GM19324 (cell line): ENCODE data around the gene RALA.
"Not testable (repeated sequence)": the region's sequence is repeated elsewhere in the genome, so short reads cannot be mapped to it uniquely, and the experiment has no call there.

Experiments
- ATAC-seq: cut with Tn5 transposase; IDR thresholded peaks from one replicate; pipeline ENCODE4 v1.9.1; 2021; ENCODE audit warnings: mild to moderate bottlenecking, moderate library complexity; ENCODE audit not compliant: unreplicated experiment, low FRiP score

Gene RALA

DNA sequence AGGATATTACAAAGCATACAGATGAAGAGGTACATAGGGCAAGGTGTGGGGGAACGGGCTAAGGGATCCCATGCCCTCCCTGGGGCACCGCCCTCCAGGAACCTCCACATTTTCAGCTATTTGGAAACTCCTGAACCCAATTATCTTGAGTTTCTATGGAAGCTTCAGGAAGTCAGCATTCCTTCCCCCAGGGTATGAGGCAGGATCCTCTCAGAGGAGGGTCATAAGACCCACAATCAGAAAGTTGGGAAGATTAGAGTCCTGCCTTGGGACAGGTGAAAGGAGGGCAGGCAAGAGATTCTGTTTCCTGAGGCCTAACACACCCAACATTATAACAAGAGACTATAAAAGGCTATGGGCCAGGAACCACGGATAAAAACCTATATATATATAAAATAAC is 98.0 kb downstream of the RALA start:
- no peak for ATAC-seq

- ATAC-seq: no peak
These were observed 98.7 kb downstream of the RALA start for GRCh38 chr7:39721919-39722597.

DNA sequence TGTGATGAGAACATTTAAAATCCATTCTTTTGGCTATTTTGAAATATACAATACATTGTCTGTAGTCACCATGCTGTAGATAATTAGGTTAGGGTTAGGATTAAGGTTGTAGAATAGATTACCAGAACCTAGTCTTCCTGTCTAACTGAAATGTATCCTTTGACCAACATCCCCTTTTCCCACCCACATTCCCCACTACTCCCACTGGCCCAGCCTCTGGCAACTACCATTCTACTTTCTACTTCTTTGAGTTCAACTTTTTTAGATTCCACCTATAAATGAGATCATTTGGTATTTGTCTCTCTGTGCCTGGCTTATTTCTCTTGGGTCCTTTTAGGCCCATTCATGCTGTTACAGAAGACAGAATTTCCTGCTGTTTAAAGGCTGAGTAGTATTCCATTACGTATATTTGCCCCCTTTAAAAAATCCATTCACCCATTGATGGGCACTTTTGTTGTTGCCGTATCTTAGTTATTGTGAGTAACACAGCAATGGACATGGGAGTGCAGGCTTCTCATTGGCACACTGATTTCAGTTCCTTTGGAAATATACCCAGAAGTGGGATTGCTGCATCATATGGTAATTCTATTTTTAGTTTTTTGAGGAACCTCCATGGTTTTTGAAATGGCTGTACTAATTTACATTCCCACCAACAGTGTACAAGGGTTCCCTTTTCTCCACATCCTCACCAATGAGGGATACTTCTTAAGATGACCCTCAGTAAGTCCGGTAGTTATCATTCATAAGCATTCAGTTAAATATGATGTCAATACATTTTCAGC is 104.0 kb downstream of the RALA start:
- no peak for ATAC-seq

- ATAC-seq: peak; percentile 94
These were observed 109.7 kb downstream of the RALA start for GRCh38 chr7:39732837-39733804.

DNA sequence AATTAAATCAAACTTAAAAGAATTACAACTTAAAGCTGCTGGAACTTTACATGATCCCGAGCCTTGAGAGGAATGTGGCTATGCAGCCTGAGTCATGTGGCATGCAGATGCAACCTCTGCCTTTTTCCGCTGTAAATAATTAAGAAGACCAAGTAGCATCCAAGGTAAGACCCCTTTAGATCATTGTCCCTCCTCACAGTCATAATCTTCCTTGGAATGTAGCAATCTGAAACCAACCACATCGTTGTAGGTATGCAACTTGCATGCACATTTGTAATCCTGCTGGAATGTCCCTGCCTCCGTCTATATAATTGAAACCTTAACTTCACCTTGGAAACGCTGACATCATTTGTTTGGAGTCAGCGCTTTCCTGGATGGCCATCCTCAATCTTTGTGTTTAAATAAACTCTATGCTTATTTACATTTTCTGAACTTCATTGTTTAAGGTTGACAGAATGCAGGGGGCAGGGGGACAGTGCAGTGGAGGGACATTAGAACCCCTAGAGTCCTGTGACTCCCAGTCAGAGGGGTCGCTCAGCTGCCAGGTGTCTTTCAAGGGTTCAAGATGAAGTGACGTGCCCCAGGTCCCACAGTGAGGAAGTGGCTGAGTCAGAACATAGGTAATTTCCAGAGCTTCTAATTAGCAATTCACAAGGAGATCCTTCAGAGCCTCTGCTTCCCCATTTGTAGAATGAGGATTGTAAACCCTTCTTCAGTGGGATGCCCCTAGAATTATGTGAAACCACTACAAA is 110.7 kb downstream of the RALA start:
- ATAC-seq: no peak

DNA sequence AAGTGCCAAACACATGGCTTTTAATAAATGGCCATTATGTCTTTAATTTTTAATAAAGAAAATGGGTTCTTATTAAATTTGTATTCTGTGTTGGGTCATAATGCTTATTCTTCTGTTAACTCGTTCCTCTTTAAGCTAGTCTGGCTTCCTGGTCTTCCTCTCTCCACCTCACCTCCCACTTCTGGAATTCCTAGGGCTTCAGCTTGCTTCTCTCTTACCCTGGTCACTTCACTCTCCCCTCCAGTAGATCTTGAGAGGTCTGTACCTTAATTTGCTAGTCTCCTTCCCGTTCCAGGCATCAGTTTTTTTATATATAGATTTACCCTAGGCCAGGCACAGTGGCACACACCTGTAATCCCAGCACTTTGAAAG is 111.2 kb downstream of the RALA start:
- no peak for ATAC-seq

- ATAC-seq: no peak
These were observed 112.5 kb downstream of the RALA start for GRCh38 chr7:39735903-39736302.

GRCh38 chr7:39741942-39742623 is 118.7 kb downstream of the RALA start:
- peak; percentile 74 for ATAC-seq

DNA sequence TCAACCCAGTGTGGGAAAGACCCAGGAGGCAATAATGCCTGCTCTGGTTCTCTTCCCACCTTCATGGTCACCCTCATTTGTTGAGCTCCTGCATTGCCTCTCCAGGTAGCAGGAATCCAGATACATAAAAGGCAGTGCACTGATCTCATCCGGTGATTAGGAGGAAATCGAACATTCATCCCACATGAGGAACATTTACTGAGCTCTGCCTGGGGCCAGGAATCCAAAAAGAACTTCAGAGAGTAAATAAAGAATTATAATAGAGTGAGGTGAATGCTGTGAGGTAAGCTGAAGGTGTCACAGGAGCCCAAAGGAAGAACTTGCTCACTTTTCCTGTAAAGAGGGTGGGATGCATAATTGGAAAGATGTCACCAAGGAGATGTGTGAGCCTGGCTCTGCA is 121.2 kb downstream of the RALA start:
- ATAC-seq: no peak

DNA sequence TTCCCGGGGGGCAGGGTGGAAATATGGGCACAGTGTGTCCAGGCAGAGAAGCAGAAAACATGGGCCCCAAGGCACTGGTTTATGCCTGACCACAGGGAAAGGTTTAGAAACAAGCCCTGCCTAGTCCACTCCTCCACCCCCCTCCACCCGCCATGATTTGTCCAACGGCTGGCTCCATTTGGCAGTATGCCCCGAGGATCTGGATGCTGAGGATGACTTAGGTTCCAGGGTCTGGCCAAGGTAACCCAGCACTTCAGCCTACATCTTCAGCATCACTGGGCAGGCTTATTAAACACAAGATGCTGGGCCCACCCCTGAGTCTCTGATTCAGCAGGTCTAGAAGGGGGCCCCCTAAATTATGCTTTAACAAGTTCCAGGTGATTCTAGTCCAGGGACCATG is 121.9 kb downstream of the RALA start:
- ATAC-seq: no peak

- ATAC-seq: no peak
These were observed 122.9 kb downstream of the RALA start for GRCh38 chr7:39746103-39746819.

DNA sequence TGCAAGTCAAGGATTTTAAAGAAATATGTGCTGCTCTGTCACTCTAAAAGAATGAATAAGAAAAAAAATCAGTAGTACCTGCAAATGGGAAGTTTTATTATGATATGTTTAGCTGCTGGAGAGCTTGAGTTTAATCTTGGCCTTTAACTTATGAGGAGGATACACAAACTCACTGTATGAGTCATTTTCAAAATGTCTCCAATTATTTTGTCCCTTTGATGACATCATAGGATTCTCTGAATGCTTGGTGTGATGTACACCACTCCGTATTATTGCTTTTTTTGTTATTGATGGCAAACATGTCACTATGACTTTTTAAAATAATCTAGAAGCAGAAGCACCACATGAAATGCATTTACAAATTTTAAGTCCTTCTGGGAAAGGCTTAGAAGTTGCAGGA is 125.8 kb downstream of the RALA start:
- ATAC-seq: no peak

DNA sequence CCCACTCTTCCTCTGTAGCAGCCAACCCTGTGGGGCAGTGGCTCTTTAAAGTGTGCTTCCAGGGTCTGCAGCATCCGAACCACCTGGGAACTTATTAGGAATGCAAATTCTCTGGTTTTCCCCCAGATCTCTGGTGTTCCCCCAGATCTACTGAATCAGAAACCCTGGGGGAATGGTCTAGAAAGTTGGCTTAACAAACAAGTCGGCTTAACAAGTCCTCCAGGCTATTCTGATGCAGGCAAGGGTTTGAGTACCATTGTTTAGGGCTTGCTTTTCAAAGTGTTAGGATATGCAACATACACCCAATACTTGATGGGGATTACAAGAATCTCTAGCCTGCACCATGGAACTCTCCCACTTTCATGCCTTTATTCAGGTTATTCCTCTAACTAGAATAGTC is 126.3 kb downstream of the RALA start:
- ATAC-seq: no peak

DNA sequence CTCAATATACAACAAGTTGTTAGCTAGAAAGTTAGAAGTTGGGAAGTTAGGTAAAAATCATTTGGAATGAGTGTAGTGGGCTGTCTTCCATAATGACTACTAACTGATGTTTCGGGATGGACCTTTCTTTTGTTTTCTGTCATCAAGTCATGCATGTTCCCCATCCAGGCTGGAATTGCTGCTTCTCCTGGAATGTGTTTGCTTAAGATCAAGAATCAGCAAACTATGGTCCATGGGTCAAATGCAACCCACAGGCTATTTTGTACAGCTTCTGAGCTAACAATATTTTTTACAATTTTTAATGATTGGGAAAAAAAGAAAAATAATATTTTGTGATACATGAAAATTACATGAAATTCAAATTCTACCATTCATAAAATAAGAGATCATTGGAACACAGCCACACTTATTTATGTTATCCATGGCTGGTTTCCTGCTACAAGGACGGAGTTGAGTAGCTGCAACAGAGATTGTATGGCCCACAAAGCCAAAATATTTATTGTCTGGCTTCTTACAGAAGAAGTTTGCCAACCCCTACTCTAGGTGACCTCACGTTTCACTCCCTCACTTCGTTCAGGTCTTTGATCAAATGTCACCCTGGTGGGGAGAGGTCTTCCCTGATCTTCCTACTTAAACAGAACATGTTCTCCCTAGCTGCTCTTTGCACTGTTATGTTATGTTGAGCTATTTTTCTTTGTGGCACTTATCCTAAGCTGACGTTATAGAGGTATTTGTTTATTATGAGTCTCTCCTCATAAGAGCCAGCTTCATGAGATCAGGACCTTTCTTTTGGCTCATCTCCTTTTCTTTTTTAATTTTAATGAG is 127.1 kb downstream of the RALA start:
- no peak for ATAC-seq

- not testable (repeated sequence) for ATAC-seq
These were observed 129.9 kb downstream of the RALA start for GRCh38 chr7:39753237-39753636.

- ATAC-seq: no peak
These were observed 130.5 kb downstream of the RALA start for GRCh38 chr7:39753823-39754325.

DNA sequence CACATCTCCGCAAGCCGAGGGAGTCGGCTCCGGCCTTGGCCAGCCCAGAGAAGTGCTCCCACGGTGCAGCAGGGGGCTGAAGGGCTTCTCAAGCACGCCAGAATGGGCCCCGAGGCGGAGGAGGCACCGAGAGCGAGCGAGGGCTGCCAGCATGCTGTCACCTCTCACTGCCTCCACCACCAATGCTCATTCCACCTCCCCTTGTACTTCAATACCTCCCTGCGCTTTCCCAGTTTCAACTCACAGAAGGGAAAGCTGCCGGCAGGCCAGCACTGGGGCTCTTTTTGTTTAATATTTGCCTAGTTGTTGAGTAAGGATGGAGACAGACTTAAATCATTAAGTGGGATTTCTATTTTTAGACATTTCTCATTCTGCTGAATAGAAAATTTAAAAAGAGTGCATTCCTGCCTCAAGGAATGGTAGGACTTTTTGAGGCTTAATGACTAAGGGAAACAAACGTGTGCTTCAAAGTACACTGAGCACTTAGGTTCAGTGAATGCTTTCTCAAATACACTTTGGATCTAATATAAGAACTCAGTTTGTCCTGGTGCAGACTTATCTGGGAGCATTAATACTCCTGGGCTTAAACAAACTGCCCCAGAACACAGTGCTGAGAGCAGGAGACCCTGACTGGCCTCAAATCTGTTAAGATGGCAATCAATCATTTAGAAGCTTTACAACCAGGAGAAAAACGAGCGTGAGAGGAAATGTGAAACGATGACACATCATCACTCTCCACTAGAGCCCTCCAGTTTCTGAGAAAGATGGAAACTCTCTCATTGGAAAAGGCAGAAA is 131.2 kb downstream of the RALA start:
- ATAC-seq: no peak
